Esophagus (tissue), 2 donors: Measurements from ENCODE around the gene SCN9A. TPM values are rescaled to one million over a fixed set of nuclear protein-coding genes. Genes with fewer than 3 reads are reported as not detected.

Source experiments
- H3K27ac ChIP-seq, 2 donors: one replicate each; pipeline ENCODE4 v1.5.1; 2013; ENCODE audit warnings: low read depth in 2 of 2, mild to moderate bottlenecking in 2 of 2, inconsistent platforms in 1 of 2, low read length in 1 of 2, moderate library complexity in 1 of 2
- H3K27me3 ChIP-seq, 2 donors: one replicate each; pipeline ENCODE4 v1.6.1; 2013; ENCODE audit warnings: low read length in 2 of 2, control low read depth in 1 of 2, mild to moderate bottlenecking in 1 of 2; ENCODE audit not compliant: insufficient read depth in 2 of 2, control insufficient read depth in 1 of 2
- H3K36me3 ChIP-seq, 2 donors: one replicate each; pipeline ENCODE4 v1.6.1; 2013; ENCODE audit warnings: low read length in 1 of 2; ENCODE audit not compliant: control insufficient read depth in 2 of 2, insufficient read depth in 2 of 2
- H3K4me1 ChIP-seq, 2 donors: one replicate each; pipeline ENCODE4 v1.6.1; 2013; ENCODE audit warnings: low read length in 1 of 2; ENCODE audit not compliant: control insufficient read depth in 2 of 2, insufficient read depth in 2 of 2
- H3K4me3 ChIP-seq, 2 donors: one replicate each; pipeline ENCODE4 v1.5.1; 2013; ENCODE audit warnings: low read length in 2 of 2, mild to moderate bottlenecking in 2 of 2, low read depth in 1 of 2, moderate library complexity in 1 of 2
- H3K9me3 ChIP-seq, 2 donors: one replicate each; pipeline ENCODE4 v1.6.1; 2013; ENCODE audit warnings: mild to moderate bottlenecking in 2 of 2, low read depth in 1 of 2, low read length in 1 of 2, moderate library complexity in 1 of 2; ENCODE audit not compliant: control insufficient read depth in 2 of 2, insufficient read depth in 1 of 2
- WGBS, 2 donors: extraction: QIAGEN DNeasy Blood & Tissue Kit; methylation state at CpG; one replicate each; pipeline ENCODE4 v1.1.7; 2013; 5-methylcytosine and 5-hydroxymethylcytosine counted together
- polyA plus RNA-seq, 2 donors: library from polyadenylated mRNA; stranded (reverse); fragments of 200-250 nt; gene quantifications; one replicate each; pipeline ENCODE4 v1.2.3, GENCODE V29; 2013
- donor health status: healthy with polysubstance abuse.
- donor health status: Bipolar disorder and iron deficiency.

The SCN9A gene
- polyA plus RNA-seq, 2 donors: 0.10 to 0.12 TPM

- 76 to 80% methylated on average over 3 of the region's 3 CpGs for WGBS, 2 donors
- Histone ChIP-seq H3K36me3 (no peaks in the 10 kb centered on the region), H3K27ac (no peak overlapping the region), H3K9me3 (no peaks in the 10 kb centered on the region), H3K4me3 (no peak overlapping the region), H3K27me3 (no peaks in the 10 kb centered on the region), H3K4me1 (no peaks in the 10 kb centered on the region)
These were observed 30.6 kb upstream of the SCN9A start for GRCh38 chr2:166406374-166406773.

GRCh38 chr2:166405569-166405926 lies 29.8 kb upstream of the SCN9A start:
- Histone ChIP-seq H3K27ac (no peak overlapping the region), H3K4me3 (no peak overlapping the region), H3K9me3 (no peaks in the 10 kb centered on the region), H3K36me3 (no peaks in the 10 kb centered on the region), H3K4me1 (no peaks in the 10 kb centered on the region), H3K27me3 (no peaks in the 10 kb centered on the region)
- 83 to 90% methylated on average over 6 of the region's 6 CpGs for WGBS, 2 donors

GRCh38 chr2:166404831-166405568 lies 29.3 kb upstream of the SCN9A start:
- no peaks in the 10 kb centered on the region for H3K4me1 ChIP-seq
- no peak overlapping the region for H3K27ac ChIP-seq
- no peaks in the 10 kb centered on the region for H3K9me3 ChIP-seq
- H3K27me3 ChIP-seq: no peaks in the 10 kb centered on the region
- H3K4me3 ChIP-seq: no peak overlapping the region
- no peaks in the 10 kb centered on the region for H3K36me3 ChIP-seq
- WGBS, 2 donors: 58 to 69% methylated on average over 2 of the region's 2 CpGs

GRCh38 chr2:166394245-166394644 lies 18.5 kb upstream of the SCN9A start:
- H3K4me3 ChIP-seq: no peak overlapping the region
- no peaks in the 10 kb centered on the region for H3K36me3 ChIP-seq
- H3K9me3 ChIP-seq: no peaks in the 10 kb centered on the region
- 97 to 99% methylated on average over 1 of the region's 1 CpG for WGBS, 2 donors
- no peaks in the 10 kb centered on the region for H3K27me3 ChIP-seq
- no peak overlapping the region for H3K27ac ChIP-seq
- H3K4me1 ChIP-seq: no peaks in the 10 kb centered on the region

- Histone ChIP-seq H3K4me3 (no peak overlapping the region), H3K36me3 (no peaks in the 10 kb centered on the region), H3K27me3 (no peaks in the 10 kb centered on the region), H3K27ac (no peak overlapping the region), H3K4me1 (no peaks in the 10 kb centered on the region), H3K9me3 (no peaks in the 10 kb centered on the region)
- WGBS, 2 donors: 74 to 80% methylated on average over 3 of the region's 3 CpGs
These were observed 17.3 kb upstream of the SCN9A start for GRCh38 chr2:166393008-166393407.

GRCh38 chr2:166388481-166389070 lies 12.8 kb upstream of the SCN9A start:
- H3K4me1 ChIP-seq: no peaks in the 10 kb centered on the region
- H3K27me3 ChIP-seq: no peaks in the 10 kb centered on the region
- no peak overlapping the region for H3K27ac ChIP-seq
- H3K4me3 ChIP-seq: no peak overlapping the region
- no peaks in the 10 kb centered on the region for H3K9me3 ChIP-seq
- H3K36me3 ChIP-seq: no peaks in the 10 kb centered on the region
- 49 to 50% methylated on average over 3 of the region's 3 CpGs for WGBS, 2 donors

- Histone ChIP-seq H3K4me3 (no peak overlapping the region), H3K4me1 (no peaks in the 10 kb centered on the region), H3K36me3 (no peaks in the 10 kb centered on the region), H3K27me3 (no peaks in the 10 kb centered on the region), H3K9me3 (no peaks in the 10 kb centered on the region), H3K27ac (no peak overlapping the region)
- WGBS, 2 donors: 93 to 94% methylated on average over 1 of the region's 1 CpG
These were observed 9.6 kb upstream of the SCN9A start for GRCh38 chr2:166385313-166385712.

GRCh38 chr2:166384774-166385173 lies 9.0 kb upstream of the SCN9A start:
- Histone ChIP-seq H3K4me1 (no peaks in the 10 kb centered on the region), H3K36me3 (no peaks in the 10 kb centered on the region), H3K9me3 (no peaks in the 10 kb centered on the region), H3K27ac (no peak overlapping the region), H3K27me3 (no peaks in the 10 kb centered on the region), H3K4me3 (no peak overlapping the region)
- WGBS, 2 donors: 55 to 58% methylated on average over 8 of the region's 8 CpGs

- Histone ChIP-seq H3K9me3 (no peaks in the 10 kb centered on the region), H3K27ac (no peak overlapping the region), H3K27me3 (no peaks in the 10 kb centered on the region), H3K4me1 (no peaks in the 10 kb centered on the region), H3K4me3 (no peak overlapping the region), H3K36me3 (no peaks in the 10 kb centered on the region)
- WGBS, 2 donors: 90 to 92% methylated on average over 3 of the region's 3 CpGs
These were observed 6.7 kb upstream of the SCN9A start for GRCh38 chr2:166382448-166382847.

- Histone ChIP-seq H3K9me3 (no peaks in the 10 kb centered on the region), H3K36me3 (no peaks in the 10 kb centered on the region), H3K4me1 (peaks cover 2 to 3% of the 10 kb centered on the region in 2 donors), H3K4me3 (no peak overlapping the region), H3K27me3 (no peaks in the 10 kb centered on the region), H3K27ac (no peak overlapping the region)
- WGBS, 2 donors: 41 to 44% methylated on average over 1 of the region's 1 CpG
These were observed 4.9 kb upstream of the SCN9A start for GRCh38 chr2:166380615-166381014.
